Measurements from ENCODE around the gene LMNA.

Gene LMNA

GRCh38 chr1:156164125-156164831 lies 49.8 kb downstream of the LMNA start:
- H3K4me2 ChIP-seq (ENCODE audit: low read depth, low read length, poor library complexity, severe bottlenecking): no peak overlapping the region
- no peaks in the 10 kb centered on the region for H3K9me3 ChIP-seq (ENCODE audit: insufficient read depth, low read depth, low read length)

DNA sequence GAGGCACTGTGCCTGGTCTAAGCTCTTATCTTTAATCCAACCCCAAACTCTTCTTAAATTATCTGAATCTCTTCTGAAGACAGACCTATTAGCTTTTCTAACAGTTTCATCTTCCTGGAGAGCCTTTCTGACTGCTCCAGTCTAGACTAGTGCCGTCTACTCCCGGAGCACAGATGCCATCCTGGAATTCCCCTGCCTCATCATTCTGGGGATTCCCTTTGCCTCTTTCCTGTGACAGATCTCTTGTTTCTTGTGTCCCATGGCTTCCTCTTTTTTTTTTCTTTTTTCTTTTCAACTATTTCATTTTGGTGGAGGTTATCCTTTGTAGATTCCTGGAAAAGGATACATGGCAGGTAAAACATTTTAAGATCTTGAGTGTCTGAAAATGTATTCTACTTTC lies 50.6 kb downstream of the LMNA start:
- no peak overlapping the region for H3K4me3 ChIP-seq (ENCODE audit: low read length, poor library complexity, severe bottlenecking)
- no peaks in the 10 kb centered on the region for H3K9me2 ChIP-seq (replicated peaks; ENCODE audit: low read depth, low read length)
- TF ChIP-seq EZH2phosphoT487 (IDR thresholded peaks at IDR 0.05; ENCODE audit: borderline replicate concordance): no peak
- TF ChIP-seq, protein P1, sequence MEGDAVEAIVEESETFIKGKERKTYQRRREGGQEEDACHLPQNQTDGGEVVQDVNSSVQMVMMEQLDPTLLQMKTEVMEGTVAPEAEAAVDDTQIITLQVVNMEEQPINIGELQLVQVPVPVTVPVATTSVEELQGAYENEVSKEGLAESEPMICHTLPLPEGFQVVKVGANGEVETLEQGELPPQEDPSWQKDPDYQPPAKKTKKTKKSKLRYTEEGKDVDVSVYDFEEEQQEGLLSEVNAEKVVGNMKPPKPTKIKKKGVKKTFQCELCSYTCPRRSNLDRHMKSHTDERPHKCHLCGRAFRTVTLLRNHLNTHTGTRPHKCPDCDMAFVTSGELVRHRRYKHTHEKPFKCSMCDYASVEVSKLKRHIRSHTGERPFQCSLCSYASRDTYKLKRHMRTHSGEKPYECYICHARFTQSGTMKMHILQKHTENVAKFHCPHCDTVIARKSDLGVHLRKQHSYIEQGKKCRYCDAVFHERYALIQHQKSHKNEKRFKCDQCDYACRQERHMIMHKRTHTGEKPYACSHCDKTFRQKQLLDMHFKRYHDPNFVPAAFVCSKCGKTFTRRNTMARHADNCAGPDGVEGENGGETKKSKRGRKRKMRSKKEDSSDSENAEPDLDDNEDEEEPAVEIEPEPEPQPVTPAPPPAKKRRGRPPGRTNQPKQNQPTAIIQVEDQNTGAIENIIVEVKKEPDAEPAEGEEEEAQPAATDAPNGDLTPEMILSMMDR (conservative IDR thresholded peaks at IDR 0.05; ENCODE audit: low read length): no peak
- H2AFZ ChIP-seq (ENCODE audit: low read length): no peak overlapping the region
- H3K27me3 ChIP-seq (ENCODE audit: insufficient read depth, low read length, poor library complexity, severe bottlenecking): no peaks in the 10 kb centered on the region
- H3K36me3 ChIP-seq (ENCODE audit: insufficient read depth, low read length): no peaks in the 10 kb centered on the region
- no peaks in the 10 kb centered on the region for H3K79me2 ChIP-seq (ENCODE audit: insufficient read depth, low read length)
- H3K9me3 ChIP-seq (ENCODE audit: insufficient read depth, low read depth, low read length): no peaks in the 10 kb centered on the region
- H3K4me1 ChIP-seq (ENCODE audit: insufficient read depth, low read length, poor library complexity, severe bottlenecking): no peaks in the 10 kb centered on the region
- no peaks in the 10 kb centered on the region; the same call in 1 of the 2 replicates for H3F3A ChIP-seq (ENCODE audit: low read depth)
- no peak overlapping the region for H3K9ac ChIP-seq (ENCODE audit: low read depth, low read length, poor library complexity, severe bottlenecking)
- no peaks in the 10 kb centered on the region for H4K20me1 ChIP-seq (ENCODE audit: insufficient read depth, low read length, poor library complexity, severe bottlenecking)
- H3K4me2 ChIP-seq (ENCODE audit: low read depth, low read length, poor library complexity, severe bottlenecking): no peak overlapping the region

More at GRCh38 chr1:156164125-156164831, 49.8 kb downstream of the LMNA start:
- H3K4me1 ChIP-seq (ENCODE audit: insufficient read depth, low read length, poor library complexity, severe bottlenecking): no peaks in the 10 kb centered on the region
- H3K36me3 ChIP-seq (ENCODE audit: insufficient read depth, low read length): no peaks in the 10 kb centered on the region
- no peaks in the 10 kb centered on the region; the same call in 1 of the 2 replicates for H3F3A ChIP-seq (ENCODE audit: low read depth)
- no peaks in the 10 kb centered on the region for H4K20me1 ChIP-seq (ENCODE audit: insufficient read depth, low read length, poor library complexity, severe bottlenecking)
- no peaks in the 10 kb centered on the region for H3K27me3 ChIP-seq (ENCODE audit: insufficient read depth, low read length, poor library complexity, severe bottlenecking)
- no peak overlapping the region for H2AFZ ChIP-seq (ENCODE audit: low read length)
- H3K79me2 ChIP-seq (ENCODE audit: insufficient read depth, low read length): no peaks in the 10 kb centered on the region
- H3K9me2 ChIP-seq (replicated peaks; ENCODE audit: low read depth, low read length): no peaks in the 10 kb centered on the region
- no peak overlapping the region for H3K9ac ChIP-seq (ENCODE audit: low read depth, low read length, poor library complexity, severe bottlenecking)
- TF ChIP-seq, protein P1 (conservative IDR thresholded peaks at IDR 0.05; ENCODE audit: low read length): no peak
- TF ChIP-seq EZH2phosphoT487 (IDR thresholded peaks at IDR 0.05; ENCODE audit: borderline replicate concordance): no peak
- H3K4me3 ChIP-seq (ENCODE audit: low read length, poor library complexity, severe bottlenecking): no peak overlapping the region

DNA sequence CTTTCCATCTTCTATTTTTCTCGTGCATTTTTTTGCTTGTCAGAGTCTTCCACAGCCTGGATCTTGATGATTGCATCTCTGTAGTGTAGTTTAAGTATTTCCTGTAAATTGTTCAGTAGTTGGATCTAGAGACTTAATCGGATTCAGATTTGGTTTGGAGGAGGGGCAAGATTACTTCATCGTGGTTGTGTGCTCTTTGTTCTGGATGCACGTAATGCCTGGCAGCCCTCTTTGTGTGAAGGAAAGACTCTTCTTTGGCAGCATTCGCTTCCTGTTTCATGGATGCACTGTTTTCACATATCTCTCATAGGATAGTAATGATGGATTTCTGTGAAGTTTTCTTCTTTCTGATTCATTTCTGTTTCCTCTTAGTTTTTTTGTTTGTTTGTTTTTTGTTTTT lies 53.0 kb downstream of the LMNA start:
- Histone ChIP-seq H3K4me2 (ENCODE audit: low read depth, low read length, poor library complexity, severe bottlenecking) (no peak overlapping the region), H3K9me2 (replicated peaks; ENCODE audit: low read depth, low read length) (no peaks in the 10 kb centered on the region), H3K4me3 (ENCODE audit: low read length, poor library complexity, severe bottlenecking) (no peak overlapping the region), H3K79me2 (ENCODE audit: insufficient read depth, low read length) (no peaks in the 10 kb centered on the region), H3K9me3 (ENCODE audit: insufficient read depth, low read depth, low read length) (no peaks in the 10 kb centered on the region), H2AFZ (ENCODE audit: low read length) (no peak overlapping the region), H3K27me3 (ENCODE audit: insufficient read depth, low read length, poor library complexity, severe bottlenecking) (no peaks in the 10 kb centered on the region), H3K4me1 (ENCODE audit: insufficient read depth, low read length, poor library complexity, severe bottlenecking) (no peaks in the 10 kb centered on the region), H4K20me1 (ENCODE audit: insufficient read depth, low read length, poor library complexity, severe bottlenecking) (no peaks in the 10 kb centered on the region), H3K36me3 (ENCODE audit: insufficient read depth, low read length) (no peaks in the 10 kb centered on the region), H3K9ac (ENCODE audit: low read depth, low read length, poor library complexity, severe bottlenecking) (no peak overlapping the region), H3F3A (ENCODE audit: low read depth) (no peaks in the 10 kb centered on the region; the same call in 1 of the 2 replicates)
- TF ChIP-seq EZH2phosphoT487 (IDR thresholded peaks at IDR 0.05; ENCODE audit: borderline replicate concordance): no peak

All from Loucy (cell line).